Caco-2 (cell line): ENCODE measurements around the gene CYP17A1. TPM values are rescaled to one million over a fixed set of nuclear protein-coding genes. Genes with fewer than 3 reads are reported as not detected.

ENCODE experiments used
- BruUV-seq: library from RNA; stranded (reverse); fragments of 400-500 nt; replicated peaks from 2 replicates; lab custom pipeline; 2021; lab: Mats Ljungman, UMichigan
- CTCF ChIA-PET: fragments of 300-600 bp; sonication (Branson Sonifier 250); formaldehyde crosslinking; loops from one replicate; lab custom pipeline; 2022; ENCODE audit warnings: antibody characterized with exemption; lab: Charles Lee
- POLR2A ChIA-PET: fragments of 300-600 bp; sonication (Branson Sonifier 250); formaldehyde crosslinking; loops from one replicate; lab custom pipeline; 2022; ENCODE audit warnings: antibody characterized with exemption; lab: Charles Lee
- DNase-seq, 2 experiments: peaks; one replicate each; pipeline versions ENCODE4 v3.0.0 to v3.0.0-alpha.2; 2020 to 2022
- H3K27me3 ChIP-seq: replicated peaks from 2 replicates; pipeline ENCODE4 v1.6.0; 2011; ENCODE audit warnings: low read length; ENCODE audit not compliant: control insufficient read depth, insufficient read depth
- H3K36me3 ChIP-seq: 2 replicates; pipeline ENCODE4 v1.5.1; 2011; ENCODE audit warnings: low read length; ENCODE audit not compliant: control insufficient read depth, insufficient read depth
- H3K4me1 ChIP-seq: fragments of 250-450 bp; sonication (Bioruptor Pico); 2 replicates; pipeline ENCODE4 v1.5.1; 2020; ENCODE audit warnings: mild to moderate bottlenecking
- H3K4me3 ChIP-seq: 2 replicates; pipeline ENCODE4 v1.5.1; 2011; ENCODE audit warnings: low read depth, mild to moderate bottlenecking, control low read depth, low read length
- H3K9me3 ChIP-seq: fragments of 250-450 bp; sonication (Bioruptor Pico); 2 replicates; pipeline ENCODE4 v1.5.1; 2020; ENCODE audit warnings: mild to moderate bottlenecking, moderate library complexity
- H3K27ac Mint-ChIP-seq: one replicate; pipeline ENCODE4 v1.8.0; 2022; ENCODE audit warnings: mixed read lengths; ENCODE audit not compliant: unreplicated experiment
- H3K27me3 Mint-ChIP-seq: one replicate; pipeline ENCODE4 v1.8.0; 2022; ENCODE audit warnings: mixed read lengths; ENCODE audit not compliant: insufficient read depth, unreplicated experiment
- H3K36me3 Mint-ChIP-seq: one replicate; pipeline ENCODE4 v1.8.0; 2022; ENCODE audit warnings: mild to moderate bottlenecking, mixed read lengths; ENCODE audit not compliant: insufficient read depth, unreplicated experiment
- H3K4me1 Mint-ChIP-seq: one replicate; pipeline ENCODE4 v1.8.0; 2022; ENCODE audit warnings: low read depth, mixed read lengths; ENCODE audit not compliant: unreplicated experiment
- H3K4me3 Mint-ChIP-seq: one replicate; pipeline ENCODE4 v1.8.0; 2022; ENCODE audit warnings: mild to moderate bottlenecking, moderate library complexity, mixed read lengths; ENCODE audit not compliant: unreplicated experiment
- H3K9me3 Mint-ChIP-seq: one replicate; pipeline ENCODE4 v1.8.0; 2022; ENCODE audit warnings: mixed read lengths; ENCODE audit not compliant: unreplicated experiment
- CTCF ChIP-seq, 2 experiments: fragments of 200-600 bp in 1 of 2; IDR thresholded peaks; 1 replicate in 1 of 2; 2 replicates in 1 of 2; pipeline versions ENCODE4 v1.5.1 to v1.8.0; 2011 to 2022; ENCODE audit warnings: antibody characterized with exemption in 1 of 2, control low read depth in 1 of 2, inconsistent platforms in 1 of 2, low read depth in 1 of 2, low read length in 1 of 2, mild to moderate bottlenecking in 1 of 2, moderate library complexity in 1 of 2; ENCODE audit not compliant: insufficient read depth in 1 of 2, severe bottlenecking in 1 of 2, unreplicated experiment in 1 of 2
- intact Hi-C: fragments of 100-400 bp; cut with micrococcal nuclease; formaldehyde crosslinking; loops from one replicate; pipeline ENCODE4 v1.10.0; 2022; ENCODE audit not compliant: unreplicated experiment
- total RNA-seq: library from RNA; stranded (reverse); gene quantifications from 2 replicates; pipeline ENCODE4 v1.2.3, GENCODE V29; 2022

Gene CYP17A1
- total RNA-seq, 1 experiment from 2014 or later = not detected

- Mint-ChIP-seq H3K27me3 (no peaks in the 10 kb centered on the region), H3K4me3 (no peak overlapping the region), H3K27ac (no peak overlapping the region), H3K36me3 (peaks cover 31% of the 10 kb centered on the region), H3K9me3 (no peaks in the 10 kb centered on the region), H3K4me1 (no peaks in the 10 kb centered on the region)
- no peak for TF ChIP-seq CTCF (IDR thresholded peaks at IDR 0.05; ENCODE audit: insufficient read depth in 1 of 2, low read depth in 1 of 2, low read length in 1 of 2, severe bottlenecking in 1 of 2, unreplicated experiment in 1 of 2)
- no peaks in the 10 kb centered on the region for H3K27me3 ChIP-seq
- no peak for DNase-seq
- peaks cover 12% of the 10 kb centered on the region for H3K4me1 ChIP-seq
- peaks cover 1% of the 10 kb centered on the region for H3K36me3 ChIP-seq
- intact Hi-C loops = no loop called here
- H3K9me3 ChIP-seq = no peaks in the 10 kb centered on the region
- ChIA-PET POLR2A (no interaction called here), CTCF (no interaction called here)
- H3K4me3 ChIP-seq = no peak overlapping the region
- BruUV-seq = no TSS peak
These were observed 24.1 kb downstream of the CYP17A1 start for GRCh38 chr10:102813017-102813541.

- no peaks in the 10 kb centered on the region for H3K9me3 ChIP-seq
- H3K27me3 ChIP-seq = no peaks in the 10 kb centered on the region
- Mint-ChIP-seq H3K36me3 (peaks cover 31% of the 10 kb centered on the region), H3K27me3 (no peaks in the 10 kb centered on the region), H3K4me3 (no peak overlapping the region), H3K4me1 (no peaks in the 10 kb centered on the region), H3K9me3 (no peaks in the 10 kb centered on the region), H3K27ac (no peak overlapping the region)
- DNase-seq = no peak
- peaks cover 1% of the 10 kb centered on the region for H3K36me3 ChIP-seq
- no TSS peak for BruUV-seq
- CTCF ChIA-PET = no interaction called here
- no peak overlapping the region for H3K4me3 ChIP-seq
- POLR2A ChIA-PET = no interaction called here
- TF ChIP-seq CTCF (IDR thresholded peaks at IDR 0.05; ENCODE audit: insufficient read depth in 1 of 2, low read depth in 1 of 2, low read length in 1 of 2, severe bottlenecking in 1 of 2, unreplicated experiment in 1 of 2) = no peak
- peaks cover 12% of the 10 kb centered on the region for H3K4me1 ChIP-seq
- intact Hi-C loops = no loop called here
These were observed 24.9 kb downstream of the CYP17A1 start for GRCh38 chr10:102812231-102812876.

- H3K4me1 ChIP-seq = peaks cover 12% of the 10 kb centered on the region
- intact Hi-C loops = no loop called here
- no peak overlapping the region for H3K4me3 ChIP-seq
- no peaks in the 10 kb centered on the region for H3K9me3 Mint-ChIP-seq
- no TSS peak for BruUV-seq
- ChIA-PET POLR2A (no interaction called here), CTCF (no interaction called here)
- H3K36me3 Mint-ChIP-seq = peaks cover 31% of the 10 kb centered on the region
- H3K27ac Mint-ChIP-seq = no peak overlapping the region
- H3K27me3 Mint-ChIP-seq = no peaks in the 10 kb centered on the region
- no peak for TF ChIP-seq CTCF (IDR thresholded peaks at IDR 0.05; ENCODE audit: insufficient read depth in 1 of 2, low read depth in 1 of 2, low read length in 1 of 2, severe bottlenecking in 1 of 2, unreplicated experiment in 1 of 2)
- H3K4me3 Mint-ChIP-seq = no peak overlapping the region
- H3K27me3 ChIP-seq = no peaks in the 10 kb centered on the region
- no peak for DNase-seq
- no peaks in the 10 kb centered on the region for H3K9me3 ChIP-seq
- peaks cover 1% of the 10 kb centered on the region for H3K36me3 ChIP-seq
- H3K4me1 Mint-ChIP-seq = no peaks in the 10 kb centered on the region
These were observed 25.9 kb downstream of the CYP17A1 start for GRCh38 chr10:102811346-102811745.
